Measurements from ENCODE around the gene CORT. TPM values are rescaled to one million over a fixed set of nuclear protein-coding genes. Genes with fewer than 3 reads are reported as not detected.

Gene CORT
- total RNA-seq, 1 donor from 2014 or later = 0.26 TPM

DNA sequence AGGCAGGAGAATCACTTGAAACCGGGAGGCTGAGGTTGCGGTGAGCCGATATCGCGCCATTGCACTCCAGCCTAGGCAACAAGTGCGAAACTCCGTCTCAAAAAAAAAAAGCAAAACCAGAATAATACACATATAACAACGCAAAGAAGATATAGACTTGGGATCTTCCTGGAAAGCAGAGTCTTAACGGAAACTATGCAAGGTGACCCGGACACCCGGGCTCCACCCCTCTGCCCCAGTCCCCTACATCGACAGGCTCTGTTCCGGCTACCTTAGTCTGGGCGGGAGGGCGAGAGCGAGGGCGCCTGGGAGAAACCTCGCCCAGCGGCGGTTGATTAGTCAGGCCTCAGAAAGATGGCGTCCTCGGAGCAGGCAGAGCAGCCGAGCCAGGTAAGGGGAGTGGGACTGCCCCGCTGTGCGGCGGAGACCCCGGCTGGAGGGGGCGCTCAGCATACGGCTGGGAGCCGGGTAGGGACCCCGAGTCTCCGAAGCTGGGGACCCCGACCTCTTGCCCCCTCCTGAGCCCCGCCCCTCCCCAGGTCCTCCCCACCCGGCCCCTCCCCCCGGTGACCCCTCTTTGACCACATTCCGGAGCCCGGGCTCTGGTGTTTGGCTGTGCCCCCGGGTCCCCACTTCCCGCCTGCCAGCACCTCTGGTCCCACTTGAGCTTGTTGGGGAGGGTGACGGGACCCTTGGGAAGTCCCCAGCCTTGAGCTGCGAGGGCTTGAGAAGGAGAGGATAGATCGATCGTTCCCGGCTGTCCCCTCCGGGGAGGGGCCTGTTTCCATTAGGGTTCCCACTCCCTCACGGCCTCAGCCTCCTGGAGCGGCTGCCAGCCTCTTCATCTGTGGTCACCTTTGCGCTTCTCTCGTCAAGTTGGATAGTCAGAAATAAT is 25.0 kb downstream of the CORT start, which contains the start of gene PEX14:
Gene PEX14, plus strand, starts transcription at position 338 of the 895 bp plus-strand sequence. Its CDS starts 17 bp downstream, at position 355.
- H3K4me3 ChIP-seq (ENCODE audit: low read depth, low read length) = peak within 1 kb of the TSS; percentile 88
- no peaks in the 10 kb centered on the region for H3K27me3 ChIP-seq (ENCODE audit: control insufficient read depth, insufficient read depth, low read length)
- peaks cover 2% of the 10 kb centered on the region for H3K36me3 ChIP-seq (ENCODE audit: control insufficient read depth, insufficient read depth, low read length)
- FAIRE-seq (no peak), DNase-seq (ENCODE audit: low read depth) (peak; percentile 67)
- TF ChIP-seq, protein P1, sequence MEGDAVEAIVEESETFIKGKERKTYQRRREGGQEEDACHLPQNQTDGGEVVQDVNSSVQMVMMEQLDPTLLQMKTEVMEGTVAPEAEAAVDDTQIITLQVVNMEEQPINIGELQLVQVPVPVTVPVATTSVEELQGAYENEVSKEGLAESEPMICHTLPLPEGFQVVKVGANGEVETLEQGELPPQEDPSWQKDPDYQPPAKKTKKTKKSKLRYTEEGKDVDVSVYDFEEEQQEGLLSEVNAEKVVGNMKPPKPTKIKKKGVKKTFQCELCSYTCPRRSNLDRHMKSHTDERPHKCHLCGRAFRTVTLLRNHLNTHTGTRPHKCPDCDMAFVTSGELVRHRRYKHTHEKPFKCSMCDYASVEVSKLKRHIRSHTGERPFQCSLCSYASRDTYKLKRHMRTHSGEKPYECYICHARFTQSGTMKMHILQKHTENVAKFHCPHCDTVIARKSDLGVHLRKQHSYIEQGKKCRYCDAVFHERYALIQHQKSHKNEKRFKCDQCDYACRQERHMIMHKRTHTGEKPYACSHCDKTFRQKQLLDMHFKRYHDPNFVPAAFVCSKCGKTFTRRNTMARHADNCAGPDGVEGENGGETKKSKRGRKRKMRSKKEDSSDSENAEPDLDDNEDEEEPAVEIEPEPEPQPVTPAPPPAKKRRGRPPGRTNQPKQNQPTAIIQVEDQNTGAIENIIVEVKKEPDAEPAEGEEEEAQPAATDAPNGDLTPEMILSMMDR (IDR thresholded peaks at IDR 0.05; ENCODE audit: insufficient read depth, low read length, severe bottlenecking) = no peak

DNA sequence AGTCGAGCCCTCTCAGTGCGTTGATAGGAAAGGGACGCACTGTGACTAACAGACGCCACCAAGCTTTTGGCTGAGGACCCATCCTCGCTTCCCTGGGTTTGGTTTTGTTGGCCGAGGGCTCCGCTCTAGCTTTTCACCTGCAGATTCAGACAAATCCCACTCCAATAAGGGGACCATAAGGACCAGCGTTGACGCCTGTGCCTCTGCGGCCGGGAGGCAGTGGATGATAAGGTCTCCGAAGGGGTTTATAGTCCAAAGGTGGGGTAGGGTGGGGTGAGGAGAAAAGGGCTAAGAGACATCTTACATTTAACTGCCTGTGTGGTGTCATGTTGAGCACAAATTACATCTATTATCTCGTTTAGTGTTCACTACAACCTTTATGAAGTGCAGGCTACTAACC is 25.7 kb downstream of the CORT start:
- Histone ChIP-seq H3K36me3 (ENCODE audit: control insufficient read depth, insufficient read depth, low read length) (peaks cover 2% of the 10 kb centered on the region), H3K4me3 (ENCODE audit: low read depth, low read length) (peak overlapping the region; percentile 88), H3K27me3 (ENCODE audit: control insufficient read depth, insufficient read depth, low read length) (no peaks in the 10 kb centered on the region)
- TF ChIP-seq, protein P1 (IDR thresholded peaks at IDR 0.05; ENCODE audit: insufficient read depth, low read length, severe bottlenecking) = no peak
- DNase-seq (ENCODE audit: low read depth) = no peak
- no peak for FAIRE-seq

DNA sequence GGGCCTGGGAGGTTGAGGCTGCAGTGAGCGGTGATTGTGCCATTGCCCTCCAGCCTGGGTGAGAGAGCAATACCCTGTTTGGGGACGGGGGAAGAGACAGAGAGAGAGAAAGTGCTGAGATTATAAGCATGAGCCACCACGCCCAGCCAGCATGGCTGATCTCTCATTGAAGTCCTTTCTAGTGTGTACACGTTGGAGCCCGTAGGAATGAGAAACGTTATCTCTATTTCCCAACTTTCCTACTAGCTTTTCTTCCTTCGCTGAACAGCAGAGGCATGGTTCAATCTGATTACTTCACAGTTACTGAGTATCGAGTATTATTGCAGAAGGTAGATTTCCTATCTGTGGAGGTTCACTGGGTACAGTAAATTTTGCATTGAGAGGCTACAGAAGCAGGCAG is 29.5 kb downstream of the CORT start:
- Histone ChIP-seq H3K27me3 (ENCODE audit: control insufficient read depth, insufficient read depth, low read length) (no peaks in the 10 kb centered on the region), H3K4me3 (ENCODE audit: low read depth, low read length) (no peak overlapping the region), H3K36me3 (ENCODE audit: control insufficient read depth, insufficient read depth, low read length) (peaks cover 2% of the 10 kb centered on the region)
- FAIRE-seq (peak; percentile 66), DNase-seq (ENCODE audit: low read depth) (no peak)
- TF ChIP-seq, protein P1 (IDR thresholded peaks at IDR 0.05; ENCODE audit: insufficient read depth, low read length, severe bottlenecking) = no peak

DNA sequence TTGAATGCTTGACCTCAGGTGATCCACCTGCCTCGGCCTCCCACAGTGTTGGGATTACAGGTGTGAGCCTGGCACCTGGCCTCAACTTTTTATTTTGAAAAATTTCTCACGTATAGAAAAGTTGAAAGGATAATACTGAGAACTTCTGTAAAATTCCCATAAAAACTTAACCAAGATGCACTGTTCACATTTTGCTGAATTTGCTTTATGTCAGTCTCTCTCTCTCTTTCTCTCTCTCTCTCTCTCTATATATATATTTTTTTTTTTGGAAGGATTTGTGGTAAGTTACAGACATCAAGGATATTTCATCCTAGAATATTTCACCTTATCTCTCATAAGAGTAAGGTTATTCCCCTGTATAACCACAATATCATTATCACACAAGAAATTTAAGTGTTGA is 30.8 kb downstream of the CORT start:
- Histone ChIP-seq H3K27me3 (ENCODE audit: control insufficient read depth, insufficient read depth, low read length) (no peaks in the 10 kb centered on the region), H3K4me3 (ENCODE audit: low read depth, low read length) (no peak overlapping the region), H3K36me3 (ENCODE audit: control insufficient read depth, insufficient read depth, low read length) (peaks cover 2% of the 10 kb centered on the region)
- FAIRE-seq = no peak
- DNase-seq (ENCODE audit: low read depth) = no peak
- TF ChIP-seq, protein P1 (IDR thresholded peaks at IDR 0.05; ENCODE audit: insufficient read depth, low read length, severe bottlenecking) = no peak

DNA sequence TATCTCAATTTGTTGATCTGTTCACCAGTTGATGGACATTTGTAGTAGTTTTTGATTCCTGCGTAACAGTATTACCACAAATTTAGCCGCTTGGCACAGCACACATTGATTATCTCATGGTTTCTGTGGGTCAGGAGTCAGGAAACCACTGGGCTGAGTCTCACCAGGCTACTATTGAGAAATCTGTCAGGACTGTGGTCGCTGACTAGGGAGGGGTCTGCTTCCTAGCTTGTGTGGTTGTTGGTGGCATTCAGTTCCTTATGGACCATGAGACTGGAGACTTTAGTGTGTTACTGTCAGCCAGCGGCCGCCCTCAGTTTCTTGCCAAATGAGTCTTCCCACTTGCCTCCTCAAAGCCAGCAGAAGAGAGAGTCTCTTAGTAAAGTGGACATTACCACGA is 34.7 kb downstream of the CORT start:
- Histone ChIP-seq H3K4me3 (ENCODE audit: low read depth, low read length) (no peak overlapping the region), H3K36me3 (ENCODE audit: control insufficient read depth, insufficient read depth, low read length) (peaks cover 1% of the 10 kb centered on the region), H3K27me3 (ENCODE audit: control insufficient read depth, insufficient read depth, low read length) (no peaks in the 10 kb centered on the region)
- TF ChIP-seq, protein P1 (IDR thresholded peaks at IDR 0.05; ENCODE audit: insufficient read depth, low read length, severe bottlenecking) = no peak
- DNase-seq (ENCODE audit: low read depth) (no peak), FAIRE-seq (no peak)

All from bronchial epithelial cell (primary cell).